Stimulated activated CD4-positive, alpha-beta T cell treated with anti-CD3 and anti-CD28 coated beads, Interleukin-2, amount 100 ng/mL, for 48 hours (primary cell): ENCODE measurements around the gene PIK3C2G.

ENCODE experiments used
- DNase-seq, 2 donors: peaks; one replicate each; pipeline ENCODE4 v3.0.0-alpha.2; 2020

Gene PIK3C2G

GRCh38 chr12:18275981-18276380 lies 14.7 kb downstream of the PIK3C2G start:
- DNase-seq, result no peak

DNA sequence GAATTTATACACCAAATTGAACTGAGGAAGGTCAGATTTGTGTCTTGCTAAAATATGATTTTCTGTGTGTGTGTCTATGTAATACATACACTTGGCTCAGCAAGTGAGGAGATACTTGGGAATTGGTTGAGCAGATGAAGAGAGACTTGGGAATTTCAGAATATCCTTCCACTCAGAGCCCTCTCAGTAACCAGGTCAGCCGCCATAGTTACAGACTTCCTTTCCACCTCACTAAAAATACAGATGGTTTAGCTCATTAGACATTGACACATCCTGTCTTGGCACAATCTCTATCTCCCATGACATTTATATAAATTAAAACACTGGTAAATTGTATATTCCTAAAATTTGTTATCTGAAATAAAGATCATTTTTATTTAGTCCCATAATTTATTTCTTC lies 15.9 kb downstream of the PIK3C2G start:
- DNase-seq, result no peak

GRCh38 chr12:18280728-18281127 lies 19.4 kb downstream of the PIK3C2G start:
- no peak for DNase-seq

- DNase-seq, result no peak
Observed at GRCh38 chr12:18281941-18282340, 20.6 kb downstream of the PIK3C2G start.

DNA sequence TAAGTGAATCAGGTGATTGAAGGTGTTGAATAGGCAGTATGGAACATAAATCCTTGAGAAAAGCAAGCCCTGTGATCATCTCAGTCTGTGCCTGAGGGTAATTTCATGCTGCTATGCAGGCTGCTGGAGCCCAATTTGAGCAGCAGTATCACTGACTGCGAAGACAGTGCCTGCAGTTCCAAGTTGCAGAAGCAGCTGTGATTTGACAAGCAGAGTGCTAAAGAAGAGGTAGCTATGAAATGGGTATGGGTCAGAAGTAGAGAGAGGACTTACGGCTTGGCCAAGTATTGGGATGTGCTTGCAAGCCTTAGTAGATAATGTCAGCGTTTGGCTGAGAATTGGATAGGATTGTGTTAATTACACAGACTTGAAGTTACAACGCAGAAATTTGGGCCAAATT lies 22.5 kb downstream of the PIK3C2G start:
- no peak for DNase-seq

DNA sequence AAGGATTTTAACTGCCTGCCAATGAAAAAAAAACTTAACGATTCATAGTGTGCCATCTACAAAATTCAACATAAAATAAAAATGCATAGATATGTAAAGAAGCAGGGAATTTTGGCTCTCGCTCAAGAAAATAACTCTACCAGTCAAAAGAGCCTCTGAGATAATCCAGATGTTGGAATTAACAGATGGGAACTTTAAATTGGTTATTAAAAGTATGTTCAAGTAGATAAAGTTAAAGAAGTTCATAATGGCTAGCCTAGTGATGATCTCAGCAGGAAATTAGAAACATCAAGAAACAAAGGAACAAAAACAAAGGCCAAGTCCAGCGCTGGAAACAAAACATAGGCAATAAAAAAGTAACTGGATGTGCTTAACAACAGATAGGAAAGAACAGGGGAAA lies 23.1 kb downstream of the PIK3C2G start:
- no peak for DNase-seq

DNA sequence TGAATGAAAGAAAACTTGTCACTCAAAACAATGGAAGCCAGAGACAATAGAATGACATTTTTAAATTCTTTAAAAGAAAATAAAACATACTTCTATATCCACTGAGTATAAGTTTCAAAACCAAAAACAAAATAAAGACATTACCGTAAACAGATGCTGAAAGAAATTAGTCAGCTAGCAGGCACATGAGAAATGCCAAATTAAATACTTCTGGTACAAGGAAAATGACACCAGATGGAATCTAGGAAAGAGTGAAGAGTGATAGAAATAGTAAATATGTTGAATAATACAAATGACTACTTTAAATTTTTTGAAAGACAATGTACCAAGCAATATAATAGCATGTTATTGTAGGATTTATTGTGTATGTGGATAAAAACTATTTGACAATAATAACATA lies 23.8 kb downstream of the PIK3C2G start:
- DNase-seq, result no peak

DNA sequence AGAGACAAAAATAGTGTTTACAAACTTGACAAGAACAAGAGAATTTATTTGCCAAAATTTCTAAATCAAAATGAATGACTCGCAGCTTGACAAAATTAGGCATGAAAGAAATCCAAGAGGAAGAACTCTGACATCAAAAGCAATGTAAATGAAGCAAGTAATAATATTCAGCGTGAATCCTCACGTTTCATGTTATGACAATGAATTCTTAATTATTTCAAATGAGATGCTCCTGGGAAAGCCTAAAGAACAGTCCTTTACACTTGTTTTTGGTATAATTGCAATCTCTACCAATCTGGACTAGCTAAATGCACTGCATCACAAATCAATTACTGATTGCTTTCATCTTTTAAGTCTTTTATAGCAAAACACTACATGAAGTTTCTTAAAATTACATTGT lies 29.1 kb downstream of the PIK3C2G start:
- DNase-seq, result no peak

DNA sequence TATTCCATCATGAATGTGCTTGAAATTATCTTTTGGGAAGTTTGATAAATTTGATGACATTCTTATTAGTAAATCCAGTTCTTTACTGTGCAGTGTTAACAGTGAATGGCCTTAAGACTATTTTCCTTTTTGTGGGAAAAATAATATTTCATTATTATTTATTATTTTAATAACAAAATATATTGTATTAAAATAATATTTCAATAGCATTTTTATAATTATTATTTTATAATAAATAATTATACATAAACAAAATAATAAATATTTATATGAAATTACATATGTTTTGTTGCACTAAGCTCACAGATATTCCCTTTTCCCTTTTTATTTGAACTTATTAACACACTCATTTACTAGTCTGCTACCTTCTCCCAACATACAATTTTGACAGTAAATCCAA lies 33.6 kb downstream of the PIK3C2G start:
- DNase-seq, result no peak

DNA sequence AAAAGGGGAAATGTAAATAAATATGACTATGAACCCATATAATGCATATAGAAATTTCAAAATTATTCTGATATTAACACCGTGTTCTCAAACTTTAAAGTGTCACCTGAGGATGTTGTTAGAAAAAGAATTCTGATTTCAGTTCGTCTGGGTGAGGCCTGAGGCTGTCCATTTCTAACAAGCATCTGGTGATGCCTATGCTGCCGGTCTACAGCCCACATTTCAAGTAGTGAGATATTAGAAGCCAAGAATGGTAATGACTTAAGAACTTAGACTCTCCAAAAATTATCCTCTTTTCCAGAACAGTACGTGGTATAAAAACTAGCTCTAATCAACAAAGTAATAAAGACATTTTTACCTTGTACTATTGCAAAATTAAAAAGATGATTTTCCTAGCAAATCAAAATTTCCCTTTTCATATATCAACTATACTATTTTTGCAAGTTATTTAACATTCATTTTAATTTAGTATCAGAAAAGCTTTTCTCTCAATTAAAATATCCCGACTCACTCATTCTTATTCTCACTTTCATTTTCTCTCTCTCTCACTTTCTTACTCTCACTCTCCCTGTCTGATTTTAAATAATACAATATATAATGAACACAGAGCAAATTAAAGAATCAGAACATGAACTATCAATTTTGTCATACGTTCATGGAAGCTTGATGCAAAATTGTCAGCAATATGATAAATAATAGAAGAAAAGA lies 35.0 kb downstream of the PIK3C2G start:
- DNase-seq, result no peak

DNA sequence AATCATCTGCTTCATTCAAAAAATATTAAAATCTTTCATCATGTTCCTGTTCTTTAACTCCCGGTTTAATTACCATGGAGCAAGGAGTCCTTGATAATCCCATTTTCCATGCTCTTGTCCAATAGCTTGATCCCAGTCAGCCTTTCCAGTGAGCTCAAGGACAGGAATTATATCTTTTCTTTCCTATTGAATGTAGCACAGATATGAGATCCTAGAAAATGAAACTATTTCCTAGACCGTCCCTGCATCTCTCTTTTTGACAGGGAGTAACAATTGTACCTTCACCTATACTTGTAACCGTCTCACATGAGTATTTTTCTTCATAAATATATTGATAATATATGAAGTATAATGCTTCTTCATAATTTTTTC lies 35.6 kb downstream of the PIK3C2G start:
- no peak for DNase-seq

- no peak for DNase-seq
Observed at GRCh38 chr12:18297902-18298301, 36.6 kb downstream of the PIK3C2G start.

DNA sequence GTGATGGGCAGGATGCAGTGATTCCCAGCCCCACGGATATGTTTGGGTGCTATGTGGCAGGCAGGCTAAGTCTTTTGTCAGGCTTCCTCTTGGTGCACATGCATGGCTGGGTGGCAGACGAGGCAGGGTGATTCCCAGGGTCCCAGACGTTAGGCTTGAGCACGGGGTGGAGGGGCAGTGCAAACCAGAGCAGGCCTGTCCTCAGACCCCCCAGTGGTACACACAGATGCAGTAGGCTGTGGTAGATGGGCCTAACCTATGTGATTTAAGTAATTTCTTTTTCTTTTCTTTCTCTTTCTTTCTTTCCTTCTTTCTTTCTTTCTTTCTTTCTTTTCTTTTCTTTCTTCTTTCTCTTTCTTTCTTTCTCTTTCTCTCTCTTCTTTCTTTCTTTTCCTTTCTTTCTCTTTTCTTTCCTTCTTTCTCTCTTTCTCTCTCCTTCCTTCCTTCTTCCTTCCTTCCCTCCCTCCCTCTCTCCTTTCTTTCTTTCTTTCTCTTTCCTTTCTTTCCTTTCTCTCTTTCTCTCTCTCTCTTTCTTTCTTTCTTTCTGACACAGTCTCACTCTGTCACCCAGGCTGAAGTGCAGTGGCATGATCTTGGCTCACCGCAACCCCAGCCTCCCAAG lies 41.6 kb downstream of the PIK3C2G start:
- no peak for DNase-seq

DNA sequence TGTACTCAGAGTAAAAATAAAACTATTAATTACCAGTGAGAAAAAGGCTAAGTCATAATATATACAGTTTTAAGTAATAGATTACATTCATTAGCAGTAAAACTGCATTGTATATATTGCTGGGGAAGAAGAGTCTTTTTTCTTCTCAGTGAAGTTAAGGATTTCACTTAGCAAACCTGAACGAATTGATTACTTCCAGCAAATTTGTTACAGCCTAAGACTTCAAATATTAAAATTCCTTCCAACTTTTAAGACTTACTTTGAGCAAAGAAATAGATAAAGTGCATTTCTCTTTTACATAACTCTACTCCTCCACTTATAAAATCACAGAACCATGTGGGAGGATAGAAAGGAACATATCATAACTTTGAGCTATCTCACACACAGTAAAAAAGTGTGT lies 43.3 kb downstream of the PIK3C2G start:
- no peak for DNase-seq

DNA sequence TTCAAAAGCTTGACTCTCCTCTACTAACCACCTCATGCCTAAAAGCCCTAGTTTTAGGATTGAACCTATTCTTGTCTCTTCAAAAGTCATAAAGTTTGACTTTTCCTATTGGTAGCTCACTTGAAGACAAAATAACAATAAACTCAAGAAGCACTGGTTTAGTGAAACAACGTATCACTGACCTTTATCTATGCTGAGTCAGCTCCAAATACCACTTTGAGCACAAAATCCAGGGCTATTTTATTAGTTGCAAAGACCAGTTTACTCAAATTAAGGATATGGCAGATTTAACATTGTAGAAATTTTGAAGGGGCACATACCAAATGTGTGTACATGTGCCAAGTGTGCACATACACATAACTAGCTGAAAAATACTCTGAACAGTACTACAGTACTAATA lies 45.0 kb downstream of the PIK3C2G start:
- DNase-seq, result no peak

GRCh38 chr12:18313306-18313705 lies 52.0 kb downstream of the PIK3C2G start:
- DNase-seq, result no peak

DNA sequence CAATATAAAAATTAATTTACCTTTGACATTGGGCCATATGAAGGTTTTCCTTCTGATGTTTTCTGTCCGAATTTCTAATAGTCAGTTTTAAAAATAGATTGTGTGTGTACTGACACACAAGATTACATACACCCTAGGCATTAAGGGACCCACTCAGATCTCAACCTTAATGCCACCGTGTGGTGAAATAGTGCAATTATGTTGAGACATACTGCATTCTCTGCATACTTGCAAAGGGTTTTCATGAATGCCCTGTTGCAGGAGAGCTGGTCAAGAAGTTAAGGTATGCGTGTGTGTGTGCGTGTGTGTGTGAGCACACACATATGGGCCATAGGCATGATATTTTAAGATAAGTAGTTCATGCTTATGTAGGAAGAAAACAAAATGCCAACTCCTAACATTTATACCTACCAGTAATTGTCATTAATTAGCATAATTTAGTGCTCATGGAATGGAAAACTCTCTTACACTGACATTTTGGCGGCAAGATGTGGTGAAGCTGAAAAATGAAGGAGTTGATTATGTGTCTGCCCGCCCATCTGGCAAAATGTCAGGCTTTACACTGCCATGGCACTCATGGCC lies 58.8 kb downstream of the PIK3C2G start:
- DNase-seq, result no peak

DNA sequence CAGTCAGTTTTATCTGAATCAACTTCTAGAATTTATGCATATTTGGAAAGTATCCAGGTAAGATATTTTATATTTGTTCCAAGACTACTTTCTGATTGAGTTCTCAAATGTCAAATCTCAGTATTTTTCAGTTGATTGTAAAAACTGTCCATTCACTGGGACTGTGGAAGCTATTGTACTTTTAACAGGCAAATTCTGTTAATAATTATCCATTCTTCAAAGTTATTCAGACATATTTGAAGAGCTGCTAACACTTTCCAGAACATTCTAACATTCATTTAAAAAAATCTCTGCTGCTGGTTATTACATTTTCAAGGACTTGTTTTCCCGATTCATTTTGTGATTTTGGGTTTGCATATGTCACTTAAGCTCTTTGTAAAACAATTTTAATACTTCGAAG lies 59.7 kb downstream of the PIK3C2G start:
- no peak for DNase-seq

DNA sequence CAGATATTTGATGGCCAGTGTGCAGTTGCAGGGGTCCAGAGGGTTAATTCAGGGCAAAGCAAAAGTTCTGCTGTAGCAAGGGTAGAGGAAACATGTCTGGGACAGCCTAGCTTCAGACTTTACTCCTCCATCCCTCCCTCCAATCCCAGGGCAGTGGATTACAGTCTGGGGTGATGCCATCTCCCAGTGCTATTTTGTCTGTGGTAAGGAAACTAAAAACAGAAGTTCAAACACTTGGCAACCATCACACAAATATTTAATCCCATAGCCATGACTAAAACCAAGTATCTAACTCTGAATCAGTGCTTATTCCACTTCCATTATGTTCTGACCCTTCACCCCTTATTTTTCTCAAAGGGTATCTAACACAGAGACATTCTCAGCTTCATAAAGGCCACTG lies 61.8 kb downstream of the PIK3C2G start:
- no peak for DNase-seq

GRCh38 chr12:18327036-18327435 lies 65.7 kb downstream of the PIK3C2G start:
- DNase-seq, result no peak

DNA sequence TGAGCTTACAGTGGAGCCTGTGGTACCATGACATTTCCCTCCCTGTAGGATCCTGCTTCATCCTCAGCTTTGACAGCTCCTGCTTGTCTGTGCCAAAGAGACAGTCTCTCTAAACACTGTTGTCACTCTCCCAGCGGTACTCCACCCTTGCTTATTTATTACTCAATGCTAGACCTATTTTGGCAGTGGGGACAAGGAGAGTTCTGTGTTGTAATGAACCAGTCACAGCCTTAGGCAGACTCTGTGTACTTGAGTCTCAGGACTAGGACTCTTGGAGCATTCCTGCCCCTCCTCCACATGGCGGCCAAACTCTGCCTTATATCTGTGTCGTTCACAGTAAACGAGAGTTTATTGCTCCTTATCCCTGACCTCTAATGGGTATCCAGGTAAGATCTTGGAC lies 70.9 kb downstream of the PIK3C2G start:
- no peak for DNase-seq

GRCh38 chr12:18339633-18340032 lies 78.3 kb downstream of the PIK3C2G start:
- no peak for DNase-seq

DNA sequence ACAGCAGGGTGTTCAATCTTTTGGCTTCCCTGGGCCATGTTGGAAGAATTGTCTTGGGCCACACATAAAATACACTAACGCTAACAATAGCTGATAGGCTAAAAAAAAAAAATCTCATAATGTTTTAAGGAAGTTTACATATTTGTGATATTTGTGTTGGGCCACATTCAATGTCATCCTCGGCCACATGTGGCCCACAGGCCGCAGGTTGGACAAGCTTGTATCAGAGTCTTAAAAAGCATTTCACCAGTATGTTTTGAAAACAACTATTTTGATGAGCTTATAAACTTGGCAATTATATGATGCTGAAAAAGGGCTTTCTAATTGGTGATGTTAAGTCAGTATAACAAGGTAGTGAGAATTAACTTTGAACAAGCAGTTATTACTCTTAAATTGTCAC lies 78.9 kb downstream of the PIK3C2G start:
- no peak for DNase-seq

GRCh38 chr12:18340786-18341185 lies 79.5 kb downstream of the PIK3C2G start:
- no peak for DNase-seq

- DNase-seq, result no peak
Observed at GRCh38 chr12:18343708-18344107, 82.4 kb downstream of the PIK3C2G start.
